Body of pancreas (tissue), 4 donors: ENCODE data around the gene DSCAM.

ENCODE experiments used
- POLR2A ChIP-seq, 3 donors: fragments of 450-650 bp; IDR thresholded peaks; one replicate each; pipeline ENCODE4 v1.6.1; 2016; ENCODE audit warnings: antibody characterized with exemption in 3 of 3, mild to moderate bottlenecking in 2 of 3
- TF ChIP-seq, protein P1 (sequence below), 7 experiments: fragments of 450-650 bp in 4 of 7; fragments of 200-600 bp in 3 of 7; sonication (generic) in 3 of 7; IDR thresholded peaks; one replicate each; pipeline ENCODE4 v1.5.1; 2016 to 2019; ENCODE audit warnings: antibody characterized with exemption in 7 of 7

- TF ChIP-seq, protein P1, sequence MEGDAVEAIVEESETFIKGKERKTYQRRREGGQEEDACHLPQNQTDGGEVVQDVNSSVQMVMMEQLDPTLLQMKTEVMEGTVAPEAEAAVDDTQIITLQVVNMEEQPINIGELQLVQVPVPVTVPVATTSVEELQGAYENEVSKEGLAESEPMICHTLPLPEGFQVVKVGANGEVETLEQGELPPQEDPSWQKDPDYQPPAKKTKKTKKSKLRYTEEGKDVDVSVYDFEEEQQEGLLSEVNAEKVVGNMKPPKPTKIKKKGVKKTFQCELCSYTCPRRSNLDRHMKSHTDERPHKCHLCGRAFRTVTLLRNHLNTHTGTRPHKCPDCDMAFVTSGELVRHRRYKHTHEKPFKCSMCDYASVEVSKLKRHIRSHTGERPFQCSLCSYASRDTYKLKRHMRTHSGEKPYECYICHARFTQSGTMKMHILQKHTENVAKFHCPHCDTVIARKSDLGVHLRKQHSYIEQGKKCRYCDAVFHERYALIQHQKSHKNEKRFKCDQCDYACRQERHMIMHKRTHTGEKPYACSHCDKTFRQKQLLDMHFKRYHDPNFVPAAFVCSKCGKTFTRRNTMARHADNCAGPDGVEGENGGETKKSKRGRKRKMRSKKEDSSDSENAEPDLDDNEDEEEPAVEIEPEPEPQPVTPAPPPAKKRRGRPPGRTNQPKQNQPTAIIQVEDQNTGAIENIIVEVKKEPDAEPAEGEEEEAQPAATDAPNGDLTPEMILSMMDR (IDR thresholded peaks at IDR 0.05) = no peak
- no peak for TF ChIP-seq POLR2A (IDR thresholded peaks at IDR 0.05)
Observed at GRCh38 chr21:40602080-40602479, 244.9 kb downstream of the DSCAM start.
